Fibroblast of pulmonary artery (primary cell): ENCODE data around the gene MXD3.

ENCODE experiments used
- DNase-seq: peaks from one replicate; pipeline ENCODE4 v3.0.0-alpha.2; 2010; ENCODE audit warnings: low read depth
- H3K4me3 ChIP-seq: replicated peaks from 2 replicates; pipeline ENCODE4 v1.5.1; 2011; ENCODE audit warnings: low read depth, mild to moderate bottlenecking, control low read depth, low read length, moderate library complexity
- TF ChIP-seq, protein P1 (sequence below): IDR thresholded peaks from 2 replicates; pipeline ENCODE4 v1.5.1; 2011; ENCODE audit warnings: mild to moderate bottlenecking, control low read depth, low read length, inconsistent platforms; ENCODE audit errors: missing control alignments

MXD3 gene

DNA sequence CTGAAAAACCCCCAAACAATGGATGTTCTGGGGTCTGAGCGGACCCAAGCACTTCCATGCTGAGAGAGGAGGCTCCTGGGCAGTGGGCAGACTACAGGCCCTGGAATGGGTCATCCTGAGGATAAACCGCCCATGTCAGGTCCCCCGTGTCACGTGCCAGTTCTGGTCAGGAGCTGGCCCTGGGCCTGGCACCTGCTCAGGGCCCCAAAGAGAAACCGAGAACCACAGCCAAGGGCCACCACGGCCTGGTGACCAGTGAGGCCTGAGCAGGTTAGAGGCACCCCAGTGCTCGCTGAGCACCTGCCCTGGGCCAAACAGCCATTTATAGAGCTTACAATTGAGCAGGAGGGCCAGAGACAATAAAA is 24.0 kb upstream of the MXD3 start:
- TF ChIP-seq, protein P1, sequence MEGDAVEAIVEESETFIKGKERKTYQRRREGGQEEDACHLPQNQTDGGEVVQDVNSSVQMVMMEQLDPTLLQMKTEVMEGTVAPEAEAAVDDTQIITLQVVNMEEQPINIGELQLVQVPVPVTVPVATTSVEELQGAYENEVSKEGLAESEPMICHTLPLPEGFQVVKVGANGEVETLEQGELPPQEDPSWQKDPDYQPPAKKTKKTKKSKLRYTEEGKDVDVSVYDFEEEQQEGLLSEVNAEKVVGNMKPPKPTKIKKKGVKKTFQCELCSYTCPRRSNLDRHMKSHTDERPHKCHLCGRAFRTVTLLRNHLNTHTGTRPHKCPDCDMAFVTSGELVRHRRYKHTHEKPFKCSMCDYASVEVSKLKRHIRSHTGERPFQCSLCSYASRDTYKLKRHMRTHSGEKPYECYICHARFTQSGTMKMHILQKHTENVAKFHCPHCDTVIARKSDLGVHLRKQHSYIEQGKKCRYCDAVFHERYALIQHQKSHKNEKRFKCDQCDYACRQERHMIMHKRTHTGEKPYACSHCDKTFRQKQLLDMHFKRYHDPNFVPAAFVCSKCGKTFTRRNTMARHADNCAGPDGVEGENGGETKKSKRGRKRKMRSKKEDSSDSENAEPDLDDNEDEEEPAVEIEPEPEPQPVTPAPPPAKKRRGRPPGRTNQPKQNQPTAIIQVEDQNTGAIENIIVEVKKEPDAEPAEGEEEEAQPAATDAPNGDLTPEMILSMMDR, result no peak
- H3K4me3 ChIP-seq, result no peak overlapping the region
- no peak for DNase-seq

DNA sequence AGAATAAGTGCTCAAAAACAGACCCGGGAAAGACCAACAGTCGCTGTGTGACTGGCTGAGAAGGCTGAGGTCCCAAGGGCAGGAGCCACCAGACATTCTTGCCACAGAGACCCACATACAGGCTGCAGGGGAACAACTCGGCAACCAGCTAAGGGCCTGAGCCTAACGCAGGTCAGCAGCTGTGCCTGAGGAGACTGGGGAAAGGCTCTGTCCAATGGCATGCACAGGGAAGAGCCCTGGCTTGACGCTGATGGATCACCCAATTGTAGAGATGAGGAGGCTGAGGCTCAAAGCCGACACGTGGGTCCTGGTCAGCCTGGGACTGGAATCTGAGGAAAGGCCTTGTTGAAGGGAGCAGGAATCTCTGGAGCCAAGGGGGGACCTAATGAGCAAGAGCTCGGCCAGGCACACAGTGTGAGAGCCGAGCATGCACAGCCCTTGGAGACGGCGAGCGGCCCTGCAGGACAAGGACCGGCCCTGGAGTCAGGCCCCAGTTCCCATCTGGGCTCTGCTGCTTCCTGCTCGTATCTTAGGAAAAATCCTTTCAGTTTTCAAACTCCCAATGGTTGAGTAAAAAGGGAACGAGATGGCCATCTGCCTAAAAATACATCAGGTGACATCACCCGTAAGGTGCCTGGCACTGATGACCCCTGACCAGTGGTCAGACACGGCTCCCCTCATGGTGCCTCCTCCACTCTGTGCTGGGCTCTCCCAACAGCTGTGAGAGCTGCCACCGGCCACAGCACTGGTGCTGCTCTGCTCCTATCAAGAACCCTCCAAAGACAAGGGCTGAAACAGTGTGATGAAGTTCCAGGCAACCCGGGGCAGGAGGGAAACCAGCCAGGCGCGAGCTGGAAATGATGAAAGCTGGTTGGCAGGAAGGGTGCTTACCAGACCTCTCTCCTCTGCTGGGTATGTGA is 23.3 kb upstream of the MXD3 start:
- H3K4me3 ChIP-seq, result no peak overlapping the region
- TF ChIP-seq, protein P1, result no peak
- no peak for DNase-seq

DNA sequence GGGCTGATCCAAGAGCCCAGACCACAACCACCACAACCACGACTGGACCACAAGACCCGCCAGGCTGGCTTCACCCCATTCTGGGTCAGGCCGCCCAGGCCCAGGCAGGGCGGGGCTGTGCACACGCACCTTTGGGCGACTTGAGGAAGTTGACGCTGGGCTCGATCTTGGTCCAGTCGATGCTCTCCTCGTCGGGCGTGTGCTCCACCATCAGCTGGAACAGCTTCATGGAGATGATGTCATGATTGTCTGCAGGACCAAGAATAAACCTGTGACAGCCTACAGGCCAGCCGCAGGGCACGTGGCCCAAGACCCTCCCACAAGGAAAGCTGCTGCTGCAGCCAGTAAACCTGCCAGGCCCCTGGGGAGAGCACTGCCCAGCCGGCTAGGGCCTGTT is 22.5 kb upstream of the MXD3 start:
- H3K4me3 ChIP-seq, result no peak overlapping the region
- TF ChIP-seq, protein P1, result no peak
- DNase-seq, result no peak

DNA sequence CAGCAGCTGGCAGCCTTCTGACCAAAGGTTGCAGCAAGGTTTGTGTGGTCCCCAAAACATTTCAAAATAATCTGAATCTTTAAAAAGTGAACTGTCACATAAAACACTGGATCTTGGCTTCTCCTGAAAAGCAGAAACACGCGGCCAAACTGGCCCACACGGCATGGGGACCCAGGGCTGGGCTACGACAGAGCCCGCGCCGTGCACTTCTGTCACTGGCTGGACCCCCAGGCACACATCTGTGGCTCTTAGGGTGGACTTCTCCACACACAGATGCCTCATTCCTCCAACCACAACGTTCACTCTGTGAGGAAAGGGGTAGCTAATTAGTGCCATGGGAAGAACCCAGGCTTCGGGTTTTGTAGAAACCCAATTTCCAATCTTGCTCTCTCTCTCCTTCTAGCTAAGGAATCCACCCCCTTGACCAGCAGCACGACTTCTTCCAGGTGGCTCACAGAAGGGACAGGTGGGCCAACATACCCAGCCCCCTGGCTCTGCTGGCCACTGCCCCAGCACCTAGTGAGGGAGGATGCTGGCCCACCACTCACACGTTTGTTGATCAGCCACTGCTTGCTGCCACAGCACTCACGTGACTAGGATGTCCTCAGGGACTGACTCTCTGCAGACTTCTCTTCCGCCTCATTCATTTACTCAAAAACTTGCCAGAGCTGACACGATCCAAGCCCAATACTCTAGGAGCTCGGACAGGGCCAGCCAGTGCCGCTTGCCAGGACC is 21.9 kb upstream of the MXD3 start:
- TF ChIP-seq, protein P1, result no peak
- DNase-seq, result no peak
- no peak overlapping the region for H3K4me3 ChIP-seq

DNA sequence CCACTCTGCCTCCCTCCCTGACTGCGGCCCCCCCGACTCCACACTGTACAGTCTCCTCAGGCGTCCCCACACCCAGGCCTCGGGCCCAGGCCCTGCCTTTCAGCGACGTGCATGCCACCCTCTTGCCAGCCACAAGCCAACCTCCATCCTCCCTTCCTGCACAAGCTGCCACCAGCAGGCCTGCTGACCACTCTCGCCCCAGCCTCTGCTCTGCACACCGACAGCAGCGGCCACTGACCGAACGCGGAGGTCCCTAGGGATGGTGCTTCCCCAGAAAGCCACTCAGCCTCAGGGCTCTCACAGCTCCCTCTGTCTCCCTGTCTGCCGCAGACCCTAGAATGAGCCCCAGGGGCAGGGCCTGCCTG is 21.2 kb upstream of the MXD3 start:
- TF ChIP-seq, protein P1, result no peak
- H3K4me3 ChIP-seq, result no peak overlapping the region
- no peak for DNase-seq

DNA sequence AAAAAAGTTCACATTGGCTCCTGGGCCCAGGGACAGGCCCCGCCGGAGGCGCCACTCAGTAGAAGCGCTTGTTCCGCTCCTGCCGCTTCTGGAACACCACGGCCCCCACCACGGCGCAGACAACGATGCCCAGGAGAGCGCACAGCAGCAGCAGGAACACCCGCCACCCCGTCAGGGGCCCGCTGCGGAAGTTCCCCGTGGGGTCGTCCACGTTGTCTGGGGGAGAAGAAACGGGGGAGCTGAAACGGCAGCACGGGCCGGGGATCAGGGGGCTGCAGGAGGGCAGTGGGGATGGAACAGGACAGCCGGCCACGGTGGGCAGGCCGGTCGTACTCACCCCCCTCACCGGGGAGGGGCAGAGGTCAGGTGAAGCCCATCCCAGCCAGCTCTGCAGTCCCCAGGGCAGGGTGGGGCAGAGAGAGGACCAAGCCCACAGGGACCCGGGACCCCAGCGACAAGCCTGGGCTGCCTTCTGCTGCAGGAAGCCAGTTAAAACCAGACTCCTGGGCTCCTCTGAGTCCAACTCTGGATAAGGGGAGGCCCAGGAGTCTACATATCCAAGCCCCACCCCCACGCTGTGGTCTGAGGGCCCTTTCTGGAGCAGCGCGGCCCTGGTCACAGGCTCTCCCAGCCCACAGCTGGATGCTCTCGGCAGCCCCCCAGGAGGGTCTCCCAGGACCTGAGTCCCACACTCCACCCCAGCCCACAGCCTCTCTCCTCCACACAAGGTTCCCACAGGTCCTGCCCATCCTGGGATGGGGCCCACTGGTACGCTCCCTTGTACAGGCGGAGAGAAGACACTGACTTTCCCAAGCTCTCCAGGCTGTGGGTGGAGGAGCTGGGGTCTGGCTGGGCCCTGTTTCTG is 20.6 kb upstream of the MXD3 start:
- no peak overlapping the region for H3K4me3 ChIP-seq
- TF ChIP-seq, protein P1, result no peak
- DNase-seq, result no peak
